GM13976 (cell line): Measurements from ENCODE around the gene TAF1C.

ENCODE experiments used
- DNase-seq: peaks from one replicate; pipeline ENCODE4 v3.0.0; 2012; ENCODE audit warnings: low spot score
- in situ Hi-C: fragments of 300-500 bp; cut with MboI; formaldehyde crosslinking; loops from one replicate; pipeline ENCODE4 v1.12.0; 2022; ENCODE audit warnings: low sequenced_read_pairs, mixed read lengths, inconsistent platforms; ENCODE audit not compliant: unreplicated experiment
- TF ChIP-seq, protein P1 (sequence below): IDR thresholded peaks from 2 replicates; pipeline ENCODE4 v1.5.1; 2012; ENCODE audit warnings: borderline replicate concordance, mild to moderate bottlenecking; ENCODE audit not compliant: insufficient read depth; ENCODE audit errors: extremely low read depth, missing control alignments, control extremely low read depth

TAF1C gene

DNA sequence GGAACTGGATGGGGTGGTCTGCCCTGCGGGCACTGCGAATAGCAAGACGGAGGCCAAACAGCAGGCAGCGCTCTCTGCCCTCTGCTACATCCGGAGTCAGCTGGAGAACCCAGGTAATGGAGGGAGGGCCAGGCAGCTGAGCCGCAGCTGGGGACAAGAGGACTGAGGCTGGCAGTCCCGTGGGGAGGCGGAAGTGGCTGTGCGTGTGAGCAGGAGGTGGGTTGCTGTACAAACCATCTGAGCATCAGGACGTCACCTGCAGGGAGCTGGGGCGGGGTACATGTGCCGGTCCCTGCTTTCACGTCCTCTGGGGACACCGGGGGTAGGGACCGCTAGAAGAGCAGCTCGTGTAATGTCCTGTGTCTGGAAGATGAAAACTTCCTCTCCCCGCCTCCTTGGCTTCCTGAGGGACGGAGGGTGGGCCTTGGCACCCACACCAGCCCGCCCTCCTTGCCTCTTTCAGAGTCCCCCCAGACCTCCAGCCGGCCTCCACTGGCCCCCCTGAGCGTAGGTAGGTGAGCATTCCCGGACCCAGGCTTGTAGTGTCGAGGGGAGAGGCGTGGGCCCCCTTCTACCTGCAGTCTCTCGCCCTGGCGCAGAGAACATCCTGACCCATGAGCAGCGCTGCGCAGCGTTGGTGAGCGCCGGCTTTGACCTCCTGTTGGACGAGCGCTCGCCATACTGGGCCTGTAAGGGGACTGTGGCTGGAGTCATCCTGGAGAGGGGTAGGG lies 7.8 kb upstream of the TAF1C start:
- no peak for DNase-seq
- in situ Hi-C loops, result no loop called here
- TF ChIP-seq, protein P1, sequence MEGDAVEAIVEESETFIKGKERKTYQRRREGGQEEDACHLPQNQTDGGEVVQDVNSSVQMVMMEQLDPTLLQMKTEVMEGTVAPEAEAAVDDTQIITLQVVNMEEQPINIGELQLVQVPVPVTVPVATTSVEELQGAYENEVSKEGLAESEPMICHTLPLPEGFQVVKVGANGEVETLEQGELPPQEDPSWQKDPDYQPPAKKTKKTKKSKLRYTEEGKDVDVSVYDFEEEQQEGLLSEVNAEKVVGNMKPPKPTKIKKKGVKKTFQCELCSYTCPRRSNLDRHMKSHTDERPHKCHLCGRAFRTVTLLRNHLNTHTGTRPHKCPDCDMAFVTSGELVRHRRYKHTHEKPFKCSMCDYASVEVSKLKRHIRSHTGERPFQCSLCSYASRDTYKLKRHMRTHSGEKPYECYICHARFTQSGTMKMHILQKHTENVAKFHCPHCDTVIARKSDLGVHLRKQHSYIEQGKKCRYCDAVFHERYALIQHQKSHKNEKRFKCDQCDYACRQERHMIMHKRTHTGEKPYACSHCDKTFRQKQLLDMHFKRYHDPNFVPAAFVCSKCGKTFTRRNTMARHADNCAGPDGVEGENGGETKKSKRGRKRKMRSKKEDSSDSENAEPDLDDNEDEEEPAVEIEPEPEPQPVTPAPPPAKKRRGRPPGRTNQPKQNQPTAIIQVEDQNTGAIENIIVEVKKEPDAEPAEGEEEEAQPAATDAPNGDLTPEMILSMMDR, result no peak

DNA sequence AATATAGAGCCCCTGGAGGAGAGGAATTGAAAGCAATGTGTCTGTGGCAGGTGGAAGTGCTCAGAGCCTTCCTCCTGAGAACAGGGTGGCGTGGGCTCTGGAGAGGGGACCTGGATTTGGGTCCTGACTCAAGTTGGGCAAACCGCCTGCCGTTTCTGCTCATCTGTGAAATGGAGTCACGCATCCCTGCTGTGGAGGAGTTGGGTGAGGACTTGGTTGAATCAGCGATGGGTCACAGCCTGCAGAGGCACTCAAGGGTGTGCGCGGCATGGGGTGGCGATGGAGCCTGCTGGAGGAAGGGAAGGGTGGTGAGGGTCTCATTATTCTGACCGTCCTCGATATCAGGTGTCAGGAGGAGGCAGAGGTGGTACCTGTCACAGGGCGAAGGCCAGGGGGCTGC lies 7.2 kb upstream of the TAF1C start:
- in situ Hi-C loops, result no loop called here
- no peak for DNase-seq
- TF ChIP-seq, protein P1, result no peak

DNA sequence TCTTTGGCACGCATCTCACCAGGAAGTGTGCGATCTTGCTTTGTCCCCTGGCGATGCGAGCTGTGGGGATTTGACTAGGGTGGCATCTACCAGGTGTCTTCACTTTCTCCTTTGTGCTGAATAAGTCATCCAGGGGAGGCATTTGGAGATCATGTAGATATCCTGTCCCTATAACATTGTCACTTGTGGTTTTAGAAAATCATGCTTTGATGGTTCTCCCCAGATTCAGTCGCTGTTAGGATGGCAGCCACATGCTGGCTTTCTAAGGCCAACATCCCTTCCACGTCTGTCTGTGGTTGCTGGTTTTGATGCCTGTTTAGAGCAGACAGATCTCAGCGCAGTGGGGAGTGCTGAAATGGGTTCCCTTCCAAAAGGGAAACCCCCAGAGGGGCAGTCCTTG lies 6.6 kb upstream of the TAF1C start:
- TF ChIP-seq, protein P1, result no peak
- no peak for DNase-seq
- in situ Hi-C loops, result no loop called here

DNA sequence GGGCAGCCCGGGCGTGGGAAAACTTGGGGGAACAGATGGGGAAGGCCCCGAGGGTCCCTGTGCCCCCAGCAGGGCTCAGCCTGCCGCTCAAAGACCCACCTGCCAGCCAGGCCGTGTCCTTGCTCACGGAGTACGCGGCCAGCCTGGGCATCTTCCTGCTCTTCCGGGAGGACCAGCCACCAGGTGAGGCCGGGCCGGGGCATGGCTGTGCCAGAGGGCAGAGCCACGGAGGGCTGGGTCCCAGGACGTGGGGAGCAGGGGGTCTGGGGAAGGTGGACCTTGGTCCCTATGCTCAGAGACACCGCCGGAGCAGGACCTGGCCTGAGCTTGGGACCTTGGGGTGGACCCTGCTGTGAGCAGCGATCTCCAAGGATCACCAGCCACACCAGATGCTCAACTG lies 4.6 kb upstream of the TAF1C start:
- no peak for DNase-seq
- in situ Hi-C loops, result no loop called here
- TF ChIP-seq, protein P1, result no peak

DNA sequence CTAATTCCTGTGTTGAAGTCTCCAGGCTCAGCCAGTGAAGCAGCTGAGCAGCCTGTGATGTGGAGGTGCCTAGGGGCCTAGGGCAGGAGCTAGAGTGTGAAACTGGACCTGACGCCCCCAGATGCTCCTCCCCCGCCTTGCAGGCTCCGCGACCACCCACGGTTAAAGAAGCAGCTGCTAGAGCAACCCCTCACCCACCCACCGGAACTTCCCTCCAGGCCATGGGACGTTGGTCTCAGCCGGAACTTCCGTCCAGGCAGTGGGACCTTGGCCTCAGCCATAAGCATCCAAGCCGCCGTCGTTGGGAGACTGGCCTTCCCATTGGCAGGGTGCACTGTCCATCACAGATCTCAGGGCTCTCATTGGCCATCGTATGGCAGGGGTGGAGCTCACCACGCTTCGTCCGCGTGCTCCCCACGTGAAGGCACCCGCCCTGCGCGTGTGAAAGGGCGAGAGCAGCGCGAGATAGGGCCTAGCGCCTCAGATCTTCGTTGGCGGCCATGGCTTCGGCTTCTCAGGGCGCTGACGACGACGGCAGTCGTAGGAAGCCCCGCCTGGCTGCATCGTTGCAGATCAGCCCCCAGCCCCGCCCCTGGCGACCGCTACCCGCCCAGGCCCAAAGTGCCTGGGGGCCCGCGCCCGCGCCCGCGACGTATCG lies 4.0 kb upstream of the TAF1C start, which contains the start of gene ADAD2:
TSS of gene ADAD2 (plus strand) at position 427 of the 658 bp plus-strand sequence. CDS start at position 501, 74 bp downstream.
- in situ Hi-C loops, result no loop called here
- no peak for DNase-seq
- TF ChIP-seq, protein P1, result no peak

DNA sequence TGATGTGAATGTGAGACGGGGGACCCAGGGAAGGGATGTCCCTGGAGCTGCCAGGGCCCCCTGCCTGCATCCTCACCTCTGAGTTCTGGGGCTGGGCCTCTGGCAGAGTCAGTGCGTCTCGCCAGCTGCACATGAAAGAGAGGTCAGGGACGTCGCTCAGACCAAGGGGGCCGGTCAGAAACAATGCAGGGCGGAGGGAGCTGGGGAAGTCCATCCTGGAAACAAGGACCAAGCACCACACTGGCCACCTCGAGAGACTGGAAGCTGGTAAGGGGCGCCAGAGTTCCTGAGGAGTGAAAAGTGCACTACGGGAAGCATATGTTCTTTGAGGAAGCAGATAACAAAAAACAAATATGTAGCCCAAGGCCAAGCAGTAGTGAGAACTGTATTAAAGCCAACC lies 2.1 kb downstream of the TAF1C start:
- no peak for DNase-seq
- TF ChIP-seq, protein P1, result no peak
- in situ Hi-C loops, result loop anchor here (5.0 to 10.0 kb wide), 2 partner anchors 102 to 210 kb away; no protein-coding TSS in a partner anchor
